LHCN-M2 (cell line): ENCODE results near the gene CXADR. TPM values are rescaled to one million over a fixed set of nuclear protein-coding genes. Genes with fewer than 3 reads are reported as not detected.
"Not testable (repeated sequence)": the region's sequence is repeated elsewhere in the genome, so short reads cannot be mapped to it uniquely, and the experiment has no call there.

Source experiments
- DNase-seq: peaks from one replicate; pipeline ENCODE4 v3.0.0-alpha.2; 2012; ENCODE audit warnings: low read depth
- total RNA-seq: library from RNA; depleted of rRNA; stranded (reverse); fragments of >200 nt; gene quantifications from 2 replicates; pipeline ENCODE4 v1.2.3, GENCODE V29; 2014

CXADR gene
- total RNA-seq, 1 experiment from 2014 or later = not detected

DNA sequence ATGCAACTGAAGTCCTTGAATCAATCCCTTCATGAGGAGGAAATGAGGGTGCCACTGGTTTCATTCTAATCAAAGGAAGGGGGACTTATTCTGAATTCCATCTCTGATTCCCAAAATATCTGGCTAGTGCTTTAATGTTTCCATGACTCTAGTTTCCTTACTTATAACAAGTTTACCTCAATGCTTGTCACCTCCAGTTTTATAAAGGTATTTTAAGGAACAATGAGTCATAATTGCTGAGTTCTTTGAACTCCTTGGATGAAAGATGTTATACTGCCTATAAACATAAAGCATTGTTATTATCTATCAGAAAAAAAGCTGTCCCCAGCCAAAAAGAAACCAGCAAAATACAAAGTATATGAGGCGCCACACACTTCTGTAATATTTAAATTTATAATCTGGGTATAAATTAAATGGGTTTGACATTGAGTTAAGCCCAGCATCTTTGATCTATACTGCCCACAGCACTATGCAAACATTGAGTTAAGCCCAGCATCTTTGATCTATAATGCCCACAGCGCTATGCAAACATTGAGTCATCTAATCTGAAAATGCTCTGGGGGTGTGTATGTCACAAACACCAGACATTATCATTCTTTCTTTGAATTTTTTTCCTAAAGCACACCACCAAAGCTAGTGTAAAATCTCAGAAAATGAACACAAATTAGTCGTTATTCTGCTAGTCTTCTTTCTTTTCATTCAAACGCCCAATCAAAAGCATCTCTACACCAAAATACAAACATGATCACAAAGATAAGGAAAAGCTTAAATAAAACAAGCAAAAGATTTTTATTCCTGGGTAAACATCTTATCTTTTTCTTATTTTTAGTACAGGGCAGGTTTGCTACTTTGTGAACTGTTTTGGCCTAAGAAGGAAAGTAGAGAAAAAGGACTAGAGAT lies 11.5 kb upstream of the CXADR start:
- DNase-seq = no peak

DNA sequence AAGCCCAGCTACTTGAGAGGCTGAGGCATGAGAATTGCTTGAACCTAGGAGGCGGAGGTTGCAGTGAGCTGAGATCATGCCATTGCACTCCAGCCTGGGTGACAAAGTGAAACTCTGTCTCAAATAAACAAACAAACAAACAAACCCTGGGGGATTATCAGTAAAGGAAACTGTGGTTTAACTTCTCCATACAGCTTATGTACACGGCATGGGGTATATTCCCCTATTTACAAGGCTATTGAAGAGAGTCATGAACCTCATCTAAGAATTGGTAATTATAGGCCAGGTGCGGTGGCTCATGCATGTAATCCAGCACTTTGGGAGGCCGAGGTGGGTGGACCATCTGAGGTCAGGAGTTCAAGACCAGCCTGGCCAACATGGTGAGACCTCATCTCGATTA lies 9.9 kb upstream of the CXADR start:
- DNase-seq = not testable (repeated sequence)

- DNase-seq = no peak
Measured at GRCh38 chr21:17506951-17507350, 5.9 kb upstream of the CXADR start.

DNA sequence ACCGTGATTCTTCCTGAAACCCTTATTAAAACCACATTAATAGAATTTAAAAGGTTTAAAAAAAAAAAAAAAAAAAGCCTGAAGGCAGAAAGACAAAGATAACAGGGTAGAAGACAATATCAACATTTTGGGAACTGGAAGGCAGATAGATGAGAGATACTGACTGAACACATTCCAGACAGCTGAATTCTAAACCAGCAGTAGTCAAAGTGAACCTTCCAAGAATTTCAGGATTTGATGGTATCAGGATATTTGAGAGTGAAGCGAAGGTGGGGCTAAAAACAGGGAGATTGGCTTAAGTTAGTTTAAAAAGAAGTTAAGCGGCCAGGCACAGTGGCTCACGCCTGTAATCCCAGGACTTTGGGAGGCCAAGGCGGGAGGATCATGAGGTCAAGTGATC lies 5.3 kb upstream of the CXADR start:
- DNase-seq = no peak

GRCh38 chr21:17513214-17514123 lies 626 bp downstream of the CXADR start:
- DNase-seq = no peak

DNA sequence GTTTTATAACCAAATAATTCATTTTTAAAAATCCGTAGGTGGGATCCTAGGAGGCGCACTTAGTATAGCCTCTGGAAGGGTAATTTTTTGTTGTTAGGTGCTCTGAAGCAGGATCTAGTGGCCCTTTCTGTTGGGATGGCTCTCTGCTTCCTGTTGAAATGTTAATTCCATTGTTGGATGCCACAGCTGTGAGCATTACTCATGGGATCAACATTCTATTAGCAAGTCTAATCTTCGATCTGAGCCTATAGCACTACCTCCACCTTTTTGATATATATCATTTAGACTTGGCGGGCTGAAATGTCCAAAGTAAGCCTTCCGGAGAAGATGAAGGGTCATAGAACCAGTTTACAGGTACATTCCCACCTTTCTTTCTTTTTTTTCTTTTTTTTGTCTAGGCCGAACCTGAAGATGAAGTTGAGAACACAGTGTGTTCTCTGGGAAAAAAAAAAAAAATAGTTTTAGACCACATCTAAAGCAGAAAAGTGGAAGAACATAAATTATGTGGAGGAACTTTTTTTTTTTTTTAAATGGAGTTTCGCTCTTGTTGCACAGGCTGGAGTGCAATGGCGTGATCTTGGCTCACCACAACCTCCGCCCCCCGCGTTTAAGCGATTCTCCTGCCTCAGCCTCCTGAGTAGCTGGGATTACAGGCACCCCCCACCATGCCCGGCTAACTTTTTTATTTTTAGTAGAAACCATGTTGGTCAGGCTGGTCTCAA lies 1.4 kb downstream of the CXADR start:
- DNase-seq = no peak

DNA sequence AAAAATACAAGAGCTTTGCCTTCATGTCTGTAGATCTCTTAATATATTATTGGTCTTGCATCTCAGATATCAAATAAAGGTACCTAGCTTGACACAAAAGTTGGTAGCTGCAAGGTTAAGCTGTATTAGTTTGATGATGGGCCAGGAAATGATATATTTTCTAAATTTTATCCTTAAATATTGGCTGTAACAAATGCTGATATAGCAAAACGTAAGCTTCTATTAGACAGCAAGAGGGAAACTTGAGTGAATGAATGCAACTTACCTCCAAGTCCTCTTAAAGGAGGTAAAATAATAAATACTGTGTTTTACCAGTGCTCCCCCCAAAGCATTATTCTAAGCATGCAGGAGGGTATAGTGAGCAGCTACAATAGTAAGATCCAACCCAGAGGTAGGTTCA lies 4.2 kb downstream of the CXADR start:
- not testable (repeated sequence) for DNase-seq

DNA sequence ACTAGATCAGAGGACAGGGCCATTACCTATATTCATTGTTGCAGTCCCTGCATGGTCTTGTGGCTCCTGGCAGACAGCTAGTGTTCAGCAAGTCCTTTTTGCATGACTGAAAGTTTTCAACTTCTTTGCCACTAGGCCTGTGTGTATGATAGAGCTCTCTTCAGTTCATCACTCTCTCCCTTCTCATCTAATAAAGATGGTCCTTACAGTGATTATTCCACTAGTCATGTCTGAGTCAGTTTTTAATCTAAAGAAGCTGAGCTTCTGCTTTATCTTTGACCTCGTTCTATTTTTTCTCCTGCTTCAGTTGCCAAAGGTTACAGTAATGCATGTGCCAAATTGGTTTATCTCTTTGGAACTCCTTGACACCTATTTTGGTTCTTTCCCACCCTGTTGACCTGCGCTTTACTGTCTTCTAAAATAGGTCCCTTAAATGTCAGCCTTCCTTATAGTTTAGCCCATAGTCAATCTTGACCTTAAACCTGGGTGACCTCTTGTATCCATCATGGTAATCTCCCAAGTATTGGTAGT lies 6.4 kb downstream of the CXADR start:
- no peak for DNase-seq

DNA sequence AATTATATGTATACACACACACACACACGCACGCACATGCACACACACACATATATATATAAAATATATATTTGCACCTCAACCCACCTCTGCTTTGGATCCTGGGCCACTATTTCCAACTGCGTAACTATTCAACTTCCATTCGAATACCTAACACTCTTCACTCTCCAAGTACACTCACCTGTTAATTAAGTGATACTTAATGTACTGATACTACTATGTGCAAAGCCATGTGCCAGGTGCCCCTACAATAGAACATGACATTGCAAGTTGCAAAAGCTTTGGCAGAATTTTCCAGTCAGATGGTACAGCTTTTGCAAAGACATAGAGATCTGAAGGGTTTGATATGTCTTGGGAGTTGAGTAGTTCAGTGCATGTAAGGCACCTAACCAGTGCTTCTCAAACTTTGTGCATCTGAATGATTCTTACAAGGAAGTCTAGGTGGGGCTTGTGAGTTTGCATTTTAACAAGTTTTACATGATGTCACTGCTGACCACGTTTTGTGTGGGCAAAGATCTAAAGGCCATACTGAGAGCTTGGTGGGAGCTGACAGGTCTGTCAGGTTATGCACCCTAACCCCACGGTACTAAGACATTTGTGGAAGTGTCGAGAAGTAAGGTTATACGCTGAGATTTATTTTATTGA lies 7.2 kb downstream of the CXADR start:
- no peak for DNase-seq

DNA sequence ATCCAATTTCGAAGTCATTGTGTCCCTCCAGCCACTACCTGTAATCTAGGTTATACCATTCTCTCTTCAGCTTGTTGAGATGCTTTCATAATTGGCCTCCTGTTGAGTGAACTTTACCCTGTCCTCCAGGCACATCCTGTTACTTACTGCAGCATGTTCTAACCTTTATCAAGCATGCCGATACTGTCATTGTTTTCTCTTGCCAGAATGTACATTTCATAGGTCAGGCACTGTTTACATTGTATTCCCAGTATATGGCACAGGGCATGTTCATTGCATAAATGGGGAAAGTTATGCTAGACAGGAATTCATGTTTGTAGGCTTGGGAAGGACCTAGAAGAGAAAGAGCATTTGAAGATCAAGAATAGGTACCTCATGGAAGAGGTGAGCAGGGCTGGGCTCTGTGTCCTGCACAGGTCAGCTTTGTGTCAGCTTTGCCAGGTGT lies 10.2 kb downstream of the CXADR start:
- no peak for DNase-seq

DNA sequence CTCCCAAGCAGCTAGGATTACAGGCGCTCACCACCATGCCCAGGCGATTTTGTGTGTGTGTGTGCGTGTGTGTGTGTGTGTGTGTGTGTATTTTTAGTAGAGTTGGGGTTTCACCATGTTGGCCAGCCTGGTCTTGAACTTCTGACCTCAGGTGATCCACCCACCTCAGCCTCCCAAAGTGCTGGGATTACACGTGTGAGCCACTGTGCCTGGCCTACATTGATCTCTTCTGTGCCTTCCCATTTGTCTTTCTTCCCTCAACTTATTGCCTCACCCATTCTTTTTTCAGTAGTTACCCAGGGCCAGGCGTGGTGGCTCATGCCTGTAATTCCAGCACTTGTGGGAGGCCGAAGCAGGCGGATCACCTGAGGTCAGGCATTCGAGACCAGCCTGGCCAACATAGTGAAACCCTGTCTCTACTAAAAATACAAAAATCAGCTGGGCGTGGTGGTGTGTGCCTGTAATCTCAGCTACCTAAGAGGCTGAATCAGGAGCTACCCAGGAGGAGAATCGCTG lies 11.2 kb downstream of the CXADR start:
- DNase-seq = not testable (repeated sequence)

DNA sequence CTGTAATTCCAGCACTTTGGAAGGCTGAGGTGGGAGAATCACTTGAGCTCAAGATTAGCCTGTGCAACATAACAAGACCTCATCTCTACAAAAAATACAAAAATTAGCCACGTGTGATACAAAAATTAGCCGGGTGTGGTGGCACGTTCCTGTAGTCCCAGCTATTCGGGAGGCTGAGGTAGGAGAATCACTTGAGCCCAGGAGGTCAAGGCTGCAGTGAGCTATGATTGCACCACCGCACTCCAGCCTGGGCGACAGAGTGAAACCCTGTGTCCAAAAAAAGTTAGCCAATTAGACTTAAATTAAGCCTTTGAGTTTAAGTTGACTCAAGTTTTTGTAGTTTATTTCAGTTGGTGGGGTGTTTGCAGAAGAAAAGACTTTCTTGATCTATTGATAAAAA lies 11.8 kb downstream of the CXADR start:
- no peak for DNase-seq

GRCh38 chr21:17526776-17527175 lies 13.9 kb downstream of the CXADR start:
- DNase-seq = no peak

GRCh38 chr21:17527240-17527639 lies 14.4 kb downstream of the CXADR start:
- DNase-seq = no peak

GRCh38 chr21:17527711-17528110 lies 14.9 kb downstream of the CXADR start:
- no peak for DNase-seq

- DNase-seq = no peak
Measured at GRCh38 chr21:17529648-17530047, 16.8 kb downstream of the CXADR start.

DNA sequence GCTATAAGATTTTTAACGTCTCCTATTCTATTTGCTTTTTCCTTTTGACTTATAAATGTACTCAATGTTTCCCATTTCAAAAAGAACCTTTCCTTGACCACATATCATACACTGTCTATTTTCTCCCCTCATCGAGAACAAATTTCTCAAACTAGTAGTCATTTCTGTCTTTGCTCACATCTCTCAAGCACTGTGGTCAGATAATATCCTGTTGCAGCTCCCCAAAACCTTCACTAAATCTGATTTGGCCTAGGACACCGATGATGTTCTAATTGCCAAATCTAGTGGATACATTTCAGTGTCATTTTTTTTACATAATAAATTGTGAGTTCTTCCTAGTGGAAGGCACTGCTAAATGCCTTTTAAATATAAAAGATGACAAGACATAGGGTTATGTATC lies 19.4 kb downstream of the CXADR start:
- no peak for DNase-seq

GRCh38 chr21:17536381-17536780 lies 23.5 kb downstream of the CXADR start:
- no peak for DNase-seq

- DNase-seq = no peak
Measured at GRCh38 chr21:17537299-17537698, 24.5 kb downstream of the CXADR start.

- no peak for DNase-seq
Measured at GRCh38 chr21:17538576-17538975, 25.7 kb downstream of the CXADR start.

GRCh38 chr21:17539323-17539722 lies 26.5 kb downstream of the CXADR start:
- DNase-seq = no peak
